Measurements from ENCODE around the gene ETS2.

DNA sequence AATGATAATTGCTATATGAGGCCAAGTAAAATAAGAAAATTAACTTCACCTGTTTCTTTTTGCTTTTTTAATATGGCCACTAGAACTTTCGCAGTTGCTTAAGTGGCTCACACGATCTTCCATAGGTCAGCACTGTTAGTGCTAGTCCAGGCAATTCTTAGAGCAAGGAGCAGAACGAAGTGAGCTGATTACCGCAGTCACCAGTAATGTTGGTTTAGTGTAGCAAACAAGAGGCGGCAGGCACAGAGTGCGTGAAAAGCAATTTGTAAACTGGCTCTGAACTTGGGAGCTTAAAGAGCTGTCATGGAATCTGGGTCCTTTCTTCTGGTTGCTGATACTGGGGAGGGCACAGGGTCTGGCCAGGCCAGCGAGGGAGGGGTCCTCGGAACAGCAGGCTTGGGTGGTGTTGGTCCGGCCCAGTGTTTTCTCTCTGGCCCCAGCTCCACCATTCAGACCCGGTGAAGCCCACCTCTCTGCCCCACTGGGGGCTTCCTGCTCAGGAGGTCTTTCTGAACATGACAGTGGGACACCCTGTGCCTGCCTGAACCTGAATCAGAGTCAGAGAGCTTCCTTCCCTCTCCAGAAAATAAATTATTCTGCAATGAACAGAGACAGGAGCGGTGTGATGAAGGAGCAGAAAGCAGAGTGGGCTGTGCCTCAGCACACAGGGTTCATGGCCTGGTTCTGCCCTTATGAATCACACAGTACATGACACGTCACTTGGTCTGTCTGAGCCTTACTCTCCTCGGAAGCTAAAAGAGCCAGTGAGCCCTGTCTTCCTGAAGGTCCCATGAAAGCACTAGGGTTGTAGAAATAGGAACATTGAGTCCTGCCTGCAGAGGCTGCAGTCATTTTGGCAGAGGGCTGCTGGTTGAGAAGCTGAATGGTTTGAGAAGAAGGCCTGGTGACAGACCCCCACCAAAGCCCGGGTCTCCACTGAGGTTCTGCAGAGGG, 11.9 kb downstream of the ETS2 start:
- TF ChIP-seq, protein P1, sequence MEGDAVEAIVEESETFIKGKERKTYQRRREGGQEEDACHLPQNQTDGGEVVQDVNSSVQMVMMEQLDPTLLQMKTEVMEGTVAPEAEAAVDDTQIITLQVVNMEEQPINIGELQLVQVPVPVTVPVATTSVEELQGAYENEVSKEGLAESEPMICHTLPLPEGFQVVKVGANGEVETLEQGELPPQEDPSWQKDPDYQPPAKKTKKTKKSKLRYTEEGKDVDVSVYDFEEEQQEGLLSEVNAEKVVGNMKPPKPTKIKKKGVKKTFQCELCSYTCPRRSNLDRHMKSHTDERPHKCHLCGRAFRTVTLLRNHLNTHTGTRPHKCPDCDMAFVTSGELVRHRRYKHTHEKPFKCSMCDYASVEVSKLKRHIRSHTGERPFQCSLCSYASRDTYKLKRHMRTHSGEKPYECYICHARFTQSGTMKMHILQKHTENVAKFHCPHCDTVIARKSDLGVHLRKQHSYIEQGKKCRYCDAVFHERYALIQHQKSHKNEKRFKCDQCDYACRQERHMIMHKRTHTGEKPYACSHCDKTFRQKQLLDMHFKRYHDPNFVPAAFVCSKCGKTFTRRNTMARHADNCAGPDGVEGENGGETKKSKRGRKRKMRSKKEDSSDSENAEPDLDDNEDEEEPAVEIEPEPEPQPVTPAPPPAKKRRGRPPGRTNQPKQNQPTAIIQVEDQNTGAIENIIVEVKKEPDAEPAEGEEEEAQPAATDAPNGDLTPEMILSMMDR (conservative IDR thresholded peaks at IDR 0.05) = no peak
- no peak for TF ChIP-seq ZFX (IDR thresholded peaks at IDR 0.05)
